NOMO-1 (cell line): ENCODE data around the gene MTHFSD.

Experiments
- DNase-seq, 2 experiments: peaks; one replicate each; lab custom pipeline; 2025; ENCODE audit not compliant: unreplicated experiment in 2 of 2; lab: John Stamatoyannopoulos, UW

MTHFSD gene

GRCh38 chr16:86570558-86571529 is 15.8 kb upstream of the MTHFSD start:
- no peak for DNase-seq

GRCh38 chr16:86569701-86570447 is 14.8 kb upstream of the MTHFSD start:
- DNase-seq = no peak

- DNase-seq = no peak
Observed at GRCh38 chr16:86568677-86569623, 13.9 kb upstream of the MTHFSD start.

- no peak for DNase-seq
Observed at GRCh38 chr16:86567701-86568581, 12.9 kb upstream of the MTHFSD start.

- DNase-seq = no peak
Observed at GRCh38 chr16:86566966-86567700, 12.1 kb upstream of the MTHFSD start.

- DNase-seq = no peak
Observed at GRCh38 chr16:86566601-86566965, 11.5 kb upstream of the MTHFSD start, which contains the start of gene FOXC2. FOXC2 (plus strand) TSS chr16:86566829; CDS start chr16:86567336, 507 bp downstream.

- DNase-seq = no peak
Observed at GRCh38 chr16:86565644-86566511, 10.8 kb upstream of the MTHFSD start.

GRCh38 chr16:86565181-86565631 is 10.2 kb upstream of the MTHFSD start:
- no peak for DNase-seq

- DNase-seq = peak; percentile 67 to 74
Observed at GRCh38 chr16:86563469-86564345, 8.7 kb upstream of the MTHFSD start.

GRCh38 chr16:86562356-86562755 is 7.3 kb upstream of the MTHFSD start:
- no peak for DNase-seq

- no peak for DNase-seq
Observed at GRCh38 chr16:86559802-86560305, 4.8 kb upstream of the MTHFSD start.

GRCh38 chr16:86558355-86559193 is 3.5 kb upstream of the MTHFSD start:
- no peak for DNase-seq

GRCh38 chr16:86557587-86557986 is 2.6 kb upstream of the MTHFSD start:
- no peak for DNase-seq

- no peak for DNase-seq
Observed at GRCh38 chr16:86556576-86556975, 1.5 kb upstream of the MTHFSD start.

- no peak for DNase-seq
Observed at GRCh38 chr16:86555704-86556075, 655 bp upstream of the MTHFSD start.

GRCh38 chr16:86554599-86554916 is 477 bp downstream of the MTHFSD start:
- DNase-seq = no peak
